HepG2 (cell line): ENCODE measurements around the gene OGFR. TPM values are rescaled to one million over a fixed set of nuclear protein-coding genes. Genes with fewer than 3 reads are reported as not detected.
A peak's percentile ranks its signal among the peaks of the same experiment; 100 is the strongest.

Experiments
- ATAD3A ChIP-seq: sonication (generic); formaldehyde crosslinking; IDR thresholded peaks from 2 replicates; pipeline ENCODE4 v1.4.0; 2020; ENCODE audit warnings: missing genetic modification reagents
- CCDC6 ChIP-seq: sonication (generic); formaldehyde crosslinking; IDR thresholded peaks from 2 replicates; pipeline ENCODE4 v1.8.1; 2022; ENCODE audit warnings: mild to moderate bottlenecking, missing genetic modification reagents, moderate library complexity
- MED13 ChIP-seq: sonication (generic); formaldehyde crosslinking; IDR thresholded peaks from 2 replicates; pipeline ENCODE4 v1.5.0; 2020; ENCODE audit warnings: missing genetic modification reagents
- NFKBIZ ChIP-seq: IDR thresholded peaks from 2 replicates; pipeline ENCODE4 v1.6.1; 2018; ENCODE audit warnings: missing genetic modification reagents, missing compliant biosample characterization
- PHF8 ChIP-seq: sonication (generic); formaldehyde crosslinking; IDR thresholded peaks from 2 replicates; pipeline ENCODE4 v1.5.0; 2020; ENCODE audit warnings: missing genetic modification reagents
- TEAD3 ChIP-seq: optimal IDR thresholded peaks from 2 replicates; pipeline ENCODE3; 2016; ENCODE audit warnings: borderline replicate concordance
- ZNF143 ChIP-seq: sonication (generic); formaldehyde crosslinking; IDR thresholded peaks from 2 replicates; pipeline ENCODE4 v1.4.0; 2020; ENCODE audit warnings: missing genetic modification reagents
- ZNF501 ChIP-seq: sonication (generic); formaldehyde crosslinking; IDR thresholded peaks from 2 replicates; pipeline ENCODE4 v1.5.1; 2020; ENCODE audit warnings: mild to moderate bottlenecking, moderate library complexity, missing genetic modification reagents
- ZNF7 ChIP-seq: IDR thresholded peaks from 2 replicates; pipeline ENCODE4 v1.6.1; 2016; ENCODE audit warnings: missing biosample characterization, missing genetic modification reagents
- ZNF788 ChIP-seq: sonication (generic); formaldehyde crosslinking; IDR thresholded peaks from 2 replicates; pipeline ENCODE4 v1.5.0; 2020; ENCODE audit warnings: mild to moderate bottlenecking, missing genetic modification reagents, borderline replicate concordance
- ZNF878 ChIP-seq: sonication (generic); formaldehyde crosslinking; IDR thresholded peaks from 2 replicates; pipeline ENCODE4 v1.8.1; 2023; ENCODE audit warnings: mild to moderate bottlenecking, missing genetic modification reagents, moderate library complexity
- polyA plus RNA-seq, 8 experiments: library from polyadenylated mRNA; depleted of rRNA in 3 of 8; stranded (reverse) in 7 of 8; unstranded in 1 of 8; fragments of >200 nt; fragmentation: Illumina TruSeq in 4 of 8; extraction: Trizol in 4 of 8; gene quantifications; 2 replicates each; pipeline versions ENCODE4 v1.2.1 to v1.2.3, GENCODE V29; 2011 to 2016; ENCODE audit warnings: low read depth in 4 of 8, missing spikeins in 1 of 8, mixed read lengths in 1 of 8; ENCODE audit not compliant: insufficient read depth in 1 of 8
- total RNA-seq, 5 experiments: library from RNA; depleted of rRNA; stranded (reverse); fragments of >200 nt; fragmentation: Illumina TruSeq; extraction: Trizol; gene quantifications; 2 replicates each; pipeline ENCODE4 v1.2.3, GENCODE V29; 2016; ENCODE audit warnings: low read depth in 1 of 5
- TF ChIP-seq, protein P1 (sequence below): sonication (generic); formaldehyde crosslinking; IDR thresholded peaks from 2 replicates; pipeline ENCODE4 v1.4.0; 2020; ENCODE audit warnings: missing genetic modification reagents
- TF ChIP-seq, protein P2 (sequence below): sonication (generic); formaldehyde crosslinking; IDR thresholded peaks from 2 replicates; pipeline ENCODE4 v1.9.0; 2021; ENCODE audit warnings: missing genetic modification reagents, borderline replicate concordance
- TF ChIP-seq, protein P3 (sequence below): sonication (generic); formaldehyde crosslinking; IDR thresholded peaks from 2 replicates; pipeline ENCODE4 v1.9.0; 2021; ENCODE audit warnings: missing genetic modification reagents, mild to moderate bottlenecking, borderline replicate concordance
- TF ChIP-seq, protein P4 (sequence below): sonication (generic); formaldehyde crosslinking; IDR thresholded peaks from 2 replicates; pipeline ENCODE4 v1.8.0; 2022; ENCODE audit warnings: missing genetic modification reagents, low read depth, mild to moderate bottlenecking, borderline replicate concordance
- TF ChIP-seq, protein P5 (sequence below), 2 experiments: fragments of 450-650 bp in 1 of 2; sonication (generic) in 1 of 2; formaldehyde crosslinking; IDR thresholded peaks; 2 replicates each; pipeline versions ENCODE4 v1.5.0 to v1.8.0; 2020 to 2022; ENCODE audit warnings: mild to moderate bottlenecking in 1 of 2, missing genetic modification reagents in 1 of 2

The OGFR gene
- total and polyA plus RNA-seq, 2 of the 13 experiments (the other 11 are each of a cell fraction or from before 2014, with no cell fraction given): 47.7 to 81.8 TPM

DNA sequence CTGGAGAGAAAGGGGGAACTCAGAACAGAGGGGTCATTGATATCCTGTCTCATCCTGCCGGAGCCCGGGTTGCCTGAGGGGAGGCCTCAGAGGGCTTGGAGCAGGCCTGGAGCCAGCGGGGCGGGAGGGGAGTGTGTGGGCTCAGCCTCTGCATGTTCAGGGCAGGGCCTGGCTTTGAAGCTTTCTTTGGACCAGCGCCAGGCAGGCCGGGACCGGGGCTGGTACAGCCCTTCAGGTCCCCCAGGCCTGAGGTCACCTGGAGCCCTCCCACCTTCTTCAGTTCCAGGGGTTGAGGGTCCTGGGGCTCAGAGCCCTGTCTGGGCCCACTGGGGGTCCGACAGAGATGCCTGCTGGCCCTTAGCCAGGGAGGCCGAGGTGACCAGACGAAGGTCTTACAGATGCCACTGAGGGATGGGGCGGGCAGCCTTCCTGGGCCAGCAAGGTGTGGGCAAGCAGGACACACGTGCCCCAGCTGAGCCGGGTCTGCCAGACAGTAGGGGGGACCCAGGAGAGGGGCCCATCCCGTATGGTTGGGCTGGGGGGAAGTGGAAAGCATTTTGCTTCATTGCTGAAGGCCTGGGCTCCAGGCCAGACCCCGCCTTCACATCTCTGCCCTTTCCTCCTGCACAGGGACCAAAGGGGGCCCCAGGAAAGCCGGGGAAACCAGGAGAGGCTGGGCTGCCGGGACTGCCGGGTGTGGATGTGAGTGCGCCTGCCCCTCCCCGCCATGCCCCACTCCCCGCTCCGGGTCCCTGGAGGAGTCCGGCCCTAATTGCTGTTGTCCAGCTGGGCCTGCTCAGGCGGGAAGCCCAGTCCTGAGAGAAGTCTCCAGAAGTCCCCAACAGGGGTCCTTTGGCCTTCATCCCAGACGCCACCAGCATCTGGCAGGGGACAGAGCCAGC, 14.2 kb downstream of the OGFR start (continued):
- TF ChIP-seq, protein P1, sequence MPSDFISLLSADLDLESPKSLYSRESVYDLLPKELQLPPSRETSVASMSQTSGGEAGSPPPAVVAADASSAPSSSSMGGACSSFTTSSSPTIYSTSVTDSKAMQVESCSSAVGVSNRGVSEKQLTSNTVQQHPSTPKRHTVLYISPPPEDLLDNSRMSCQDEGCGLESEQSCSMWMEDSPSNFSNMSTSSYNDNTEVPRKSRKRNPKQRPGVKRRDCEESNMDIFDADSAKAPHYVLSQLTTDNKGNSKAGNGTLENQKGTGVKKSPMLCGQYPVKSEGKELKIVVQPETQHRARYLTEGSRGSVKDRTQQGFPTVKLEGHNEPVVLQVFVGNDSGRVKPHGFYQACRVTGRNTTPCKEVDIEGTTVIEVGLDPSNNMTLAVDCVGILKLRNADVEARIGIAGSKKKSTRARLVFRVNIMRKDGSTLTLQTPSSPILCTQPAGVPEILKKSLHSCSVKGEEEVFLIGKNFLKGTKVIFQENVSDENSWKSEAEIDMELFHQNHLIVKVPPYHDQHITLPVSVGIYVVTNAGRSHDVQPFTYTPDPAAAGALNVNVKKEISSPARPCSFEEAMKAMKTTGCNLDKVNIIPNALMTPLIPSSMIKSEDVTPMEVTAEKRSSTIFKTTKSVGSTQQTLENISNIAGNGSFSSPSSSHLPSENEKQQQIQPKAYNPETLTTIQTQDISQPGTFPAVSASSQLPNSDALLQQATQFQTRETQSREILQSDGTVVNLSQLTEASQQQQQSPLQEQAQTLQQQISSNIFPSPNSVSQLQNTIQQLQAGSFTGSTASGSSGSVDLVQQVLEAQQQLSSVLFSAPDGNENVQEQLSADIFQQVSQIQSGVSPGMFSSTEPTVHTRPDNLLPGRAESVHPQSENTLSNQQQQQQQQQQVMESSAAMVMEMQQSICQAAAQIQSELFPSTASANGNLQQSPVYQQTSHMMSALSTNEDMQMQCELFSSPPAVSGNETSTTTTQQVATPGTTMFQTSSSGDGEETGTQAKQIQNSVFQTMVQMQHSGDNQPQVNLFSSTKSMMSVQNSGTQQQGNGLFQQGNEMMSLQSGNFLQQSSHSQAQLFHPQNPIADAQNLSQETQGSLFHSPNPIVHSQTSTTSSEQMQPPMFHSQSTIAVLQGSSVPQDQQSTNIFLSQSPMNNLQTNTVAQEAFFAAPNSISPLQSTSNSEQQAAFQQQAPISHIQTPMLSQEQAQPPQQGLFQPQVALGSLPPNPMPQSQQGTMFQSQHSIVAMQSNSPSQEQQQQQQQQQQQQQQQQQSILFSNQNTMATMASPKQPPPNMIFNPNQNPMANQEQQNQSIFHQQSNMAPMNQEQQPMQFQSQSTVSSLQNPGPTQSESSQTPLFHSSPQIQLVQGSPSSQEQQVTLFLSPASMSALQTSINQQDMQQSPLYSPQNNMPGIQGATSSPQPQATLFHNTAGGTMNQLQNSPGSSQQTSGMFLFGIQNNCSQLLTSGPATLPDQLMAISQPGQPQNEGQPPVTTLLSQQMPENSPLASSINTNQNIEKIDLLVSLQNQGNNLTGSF: no peak
- peak; percentile 21; the same call in 1 of the 2 replicates for TF ChIP-seq ATAD3A (CRISPR knock-in tag)
- TF ChIP-seq, protein P2, sequence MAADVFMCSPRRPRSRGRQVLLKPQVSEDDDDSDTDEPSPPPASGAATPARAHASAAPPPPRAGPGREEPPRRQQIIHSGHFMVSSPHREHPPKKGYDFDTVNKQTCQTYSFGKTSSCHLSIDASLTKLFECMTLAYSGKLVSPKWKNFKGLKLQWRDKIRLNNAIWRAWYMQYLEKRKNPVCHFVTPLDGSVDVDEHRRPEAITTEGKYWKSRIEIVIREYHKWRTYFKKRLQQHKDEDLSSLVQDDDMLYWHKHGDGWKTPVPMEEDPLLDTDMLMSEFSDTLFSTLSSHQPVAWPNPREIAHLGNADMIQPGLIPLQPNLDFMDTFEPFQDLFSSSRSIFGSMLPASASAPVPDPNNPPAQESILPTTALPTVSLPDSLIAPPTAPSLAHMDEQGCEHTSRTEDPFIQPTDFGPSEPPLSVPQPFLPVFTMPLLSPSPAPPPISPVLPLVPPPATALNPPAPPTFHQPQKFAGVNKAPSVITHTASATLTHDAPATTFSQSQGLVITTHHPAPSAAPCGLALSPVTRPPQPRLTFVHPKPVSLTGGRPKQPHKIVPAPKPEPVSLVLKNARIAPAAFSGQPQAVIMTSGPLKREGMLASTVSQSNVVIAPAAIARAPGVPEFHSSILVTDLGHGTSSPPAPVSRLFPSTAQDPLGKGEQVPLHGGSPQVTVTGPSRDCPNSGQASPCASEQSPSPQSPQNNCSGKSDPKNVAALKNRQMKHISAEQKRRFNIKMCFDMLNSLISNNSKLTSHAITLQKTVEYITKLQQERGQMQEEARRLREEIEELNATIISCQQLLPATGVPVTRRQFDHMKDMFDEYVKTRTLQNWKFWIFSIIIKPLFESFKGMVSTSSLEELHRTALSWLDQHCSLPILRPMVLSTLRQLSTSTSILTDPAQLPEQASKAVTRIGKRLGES (CRISPR knock-in tag): no peak
- TF ChIP-seq NFKBIZ (CRISPR knock-in tag): no peak
- TF ChIP-seq CCDC6 (CRISPR knock-in tag): 0 out of 2 replicates have a peak, but pooled peaks have one; percentile 18
- TF ChIP-seq MED13: no peak
- TF ChIP-seq, protein P3, sequence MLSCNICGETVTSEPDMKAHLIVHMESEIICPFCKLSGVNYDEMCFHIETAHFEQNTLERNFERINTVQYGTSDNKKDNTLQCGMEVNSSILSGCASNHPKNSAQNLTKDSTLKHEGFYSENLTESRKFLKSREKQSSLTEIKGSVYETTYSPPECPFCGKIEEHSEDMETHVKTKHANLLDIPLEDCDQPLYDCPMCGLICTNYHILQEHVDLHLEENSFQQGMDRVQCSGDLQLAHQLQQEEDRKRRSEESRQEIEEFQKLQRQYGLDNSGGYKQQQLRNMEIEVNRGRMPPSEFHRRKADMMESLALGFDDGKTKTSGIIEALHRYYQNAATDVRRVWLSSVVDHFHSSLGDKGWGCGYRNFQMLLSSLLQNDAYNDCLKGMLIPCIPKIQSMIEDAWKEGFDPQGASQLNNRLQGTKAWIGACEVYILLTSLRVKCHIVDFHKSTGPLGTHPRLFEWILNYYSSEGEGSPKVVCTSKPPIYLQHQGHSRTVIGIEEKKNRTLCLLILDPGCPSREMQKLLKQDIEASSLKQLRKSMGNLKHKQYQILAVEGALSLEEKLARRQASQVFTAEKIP (CRISPR knock-in tag): no peak
- TF ChIP-seq ZNF143 (CRISPR knock-in tag): no peak
- no peak for TF ChIP-seq ZNF878 (CRISPR knock-in tag)
- TF ChIP-seq, protein P4, sequence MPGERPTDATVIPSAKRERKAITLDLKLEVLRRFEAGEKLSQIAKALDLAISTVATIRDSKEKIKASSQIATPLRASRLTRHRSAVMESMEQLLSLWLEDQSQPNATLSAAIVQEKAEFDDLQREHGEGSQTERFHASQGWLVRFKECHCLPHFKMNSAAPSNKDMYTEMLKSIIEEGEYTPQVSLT (CRISPR knock-in tag): no peak
- peak; percentile 3; the same call in 1 of the 2 replicates for TF ChIP-seq ZNF7
- peak; percentile 69; the same call in 1 of the 2 replicates for TF ChIP-seq ZNF788 (CRISPR knock-in tag)
- peak; percentile 69 for TF ChIP-seq PHF8
- TF ChIP-seq TEAD3: no peak
- no peak for TF ChIP-seq ZNF501
- TF ChIP-seq, protein P5, sequence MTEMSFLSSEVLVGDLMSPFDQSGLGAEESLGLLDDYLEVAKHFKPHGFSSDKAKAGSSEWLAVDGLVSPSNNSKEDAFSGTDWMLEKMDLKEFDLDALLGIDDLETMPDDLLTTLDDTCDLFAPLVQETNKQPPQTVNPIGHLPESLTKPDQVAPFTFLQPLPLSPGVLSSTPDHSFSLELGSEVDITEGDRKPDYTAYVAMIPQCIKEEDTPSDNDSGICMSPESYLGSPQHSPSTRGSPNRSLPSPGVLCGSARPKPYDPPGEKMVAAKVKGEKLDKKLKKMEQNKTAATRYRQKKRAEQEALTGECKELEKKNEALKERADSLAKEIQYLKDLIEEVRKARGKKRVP (CRISPR knock-in tag; IDR thresholded peaks at IDR 0.05): no peak
